Measurements from ENCODE around the gene KANK3. TPM values are rescaled to one million over a fixed set of nuclear protein-coding genes. Genes with fewer than 3 reads are reported as not detected.
"Not testable (repeated sequence)": the region's sequence is repeated elsewhere in the genome, so short reads cannot be mapped to it uniquely, and the experiment has no call there.

KANK3 gene
- total RNA-seq, 1 donor from 2014 or later = 20.5 TPM

DNA sequence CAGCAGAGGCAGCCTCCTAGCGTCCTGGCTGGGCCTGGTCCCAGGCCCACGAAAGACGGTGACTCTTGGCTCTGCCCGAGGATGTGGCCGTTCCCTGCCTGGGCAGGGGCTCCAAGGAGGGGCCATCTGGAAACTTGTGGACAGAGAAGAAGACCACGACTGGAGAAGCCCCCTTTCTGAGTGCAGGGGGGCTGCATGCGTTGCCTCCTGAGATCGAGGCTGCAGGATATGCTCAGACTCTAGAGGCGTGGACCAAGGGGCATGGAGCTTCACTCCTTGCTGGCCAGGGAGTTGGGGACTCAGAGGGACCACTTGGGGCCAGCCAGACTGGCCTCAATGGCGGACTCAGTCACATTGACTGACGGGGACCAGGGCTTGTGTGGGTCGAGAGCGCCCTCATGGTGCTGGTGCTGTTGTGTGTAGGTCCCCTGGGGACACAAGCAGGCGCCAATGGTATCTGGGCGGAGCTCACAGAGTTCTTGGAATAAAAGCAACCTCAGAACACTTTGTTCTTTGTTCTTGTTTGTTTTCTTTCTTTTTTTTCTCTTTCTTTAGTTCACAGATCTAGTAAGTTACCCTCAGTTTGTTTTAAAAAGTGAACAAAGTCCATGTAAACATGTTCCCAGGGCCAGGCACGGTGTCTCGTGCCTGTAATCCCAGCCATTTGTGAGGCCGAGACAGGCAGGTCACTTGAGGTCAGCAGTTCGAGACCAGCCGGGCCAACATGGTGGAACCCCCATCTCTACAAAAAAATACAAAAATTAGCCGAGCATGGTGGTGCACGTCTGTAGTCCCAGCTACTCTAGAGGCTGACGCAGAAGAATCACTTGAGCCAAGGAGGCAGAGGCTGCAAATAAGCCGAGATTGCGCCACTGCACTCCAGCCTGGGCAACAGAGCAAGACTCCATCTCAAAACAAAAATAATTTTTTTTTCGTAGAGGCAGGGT is 31.1 kb upstream of the KANK3 start:
- ATAC-seq = peak; percentile 57
- no peak for DNase-seq (ENCODE audit: missing footprints)
- intact Hi-C loops (cut with DNase I) = no loop called here

DNA sequence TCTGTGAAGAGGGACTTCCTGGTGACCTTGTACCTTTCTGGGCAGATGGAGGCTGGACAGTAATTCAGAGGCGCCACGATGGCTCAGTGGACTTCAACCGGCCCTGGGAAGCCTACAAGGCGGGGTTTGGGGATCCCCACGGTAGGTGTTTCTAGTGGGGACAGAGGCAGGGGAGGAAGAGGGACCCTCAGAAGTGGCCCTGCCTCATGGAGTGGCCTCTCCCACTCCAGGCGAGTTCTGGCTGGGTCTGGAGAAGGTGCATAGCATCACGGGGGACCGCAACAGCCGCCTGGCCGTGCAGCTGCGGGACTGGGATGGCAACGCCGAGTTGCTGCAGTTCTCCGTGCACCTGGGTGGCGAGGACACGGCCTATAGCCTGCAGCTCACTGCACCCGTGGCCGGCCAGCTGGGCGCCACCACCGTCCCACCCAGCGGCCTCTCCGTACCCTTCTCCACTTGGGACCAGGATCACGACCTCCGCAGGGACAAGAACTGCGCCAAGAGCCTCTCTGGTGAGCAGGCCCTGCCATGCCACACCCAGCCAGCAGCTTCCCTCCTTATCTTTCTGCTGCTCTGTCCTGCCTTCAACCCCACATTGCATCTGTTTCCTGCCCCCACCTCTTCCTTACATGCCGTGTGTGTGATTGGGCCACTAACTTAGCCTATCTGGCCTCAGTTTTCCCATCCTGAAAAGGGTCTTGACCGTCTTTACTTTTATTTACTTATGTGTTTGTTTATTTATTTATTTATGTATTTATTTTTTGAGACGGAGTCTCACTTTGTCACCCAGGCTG is 28.1 kb upstream of the KANK3 start:
- ATAC-seq = no peak
- no peak for DNase-seq (ENCODE audit: missing footprints)
- intact Hi-C loops (cut with DNase I) = no loop called here

DNA sequence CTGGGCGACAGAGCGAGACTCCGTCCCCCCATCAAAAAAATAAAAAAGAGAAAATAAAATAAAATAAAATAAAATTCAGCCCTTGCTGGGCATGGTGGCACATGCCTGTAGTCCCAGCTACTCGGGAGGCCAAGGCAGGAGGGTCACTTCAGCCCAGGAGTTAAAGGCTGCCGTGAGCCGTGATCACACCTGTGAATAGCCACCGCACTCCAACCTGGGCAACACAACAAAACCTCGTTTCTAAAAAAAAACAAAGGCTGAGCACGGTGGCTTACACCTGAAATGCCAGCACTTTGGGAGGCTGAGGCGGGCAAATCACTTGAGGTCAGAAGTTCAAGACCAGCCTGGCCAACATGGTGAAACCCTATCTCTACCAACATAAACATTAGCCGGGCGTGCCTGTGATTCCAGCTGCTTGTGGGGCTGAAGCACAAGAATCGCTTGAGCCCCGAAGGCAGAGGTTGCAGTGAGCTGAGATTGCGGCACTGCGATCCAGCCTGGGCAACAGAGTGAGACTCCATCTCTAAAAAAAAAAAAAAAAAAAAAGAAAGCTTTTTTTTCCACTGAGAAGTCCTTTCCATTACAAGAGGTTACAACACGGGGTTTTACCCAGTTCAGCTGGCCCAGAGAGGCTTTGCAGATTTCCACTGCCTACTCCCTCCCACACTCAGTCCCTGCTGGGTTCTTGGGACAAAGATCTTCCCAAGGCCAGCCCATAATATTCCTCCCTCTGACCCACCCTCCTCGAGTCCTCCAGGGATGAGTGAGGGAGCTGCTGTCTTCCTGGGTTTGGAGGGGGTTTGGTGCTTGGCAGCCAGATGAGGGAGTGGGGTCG is 27.3 kb upstream of the KANK3 start:
- ATAC-seq = peak; percentile 41
- no peak for DNase-seq (ENCODE audit: missing footprints)
- intact Hi-C loops (cut with DNase I) = no loop called here

DNA sequence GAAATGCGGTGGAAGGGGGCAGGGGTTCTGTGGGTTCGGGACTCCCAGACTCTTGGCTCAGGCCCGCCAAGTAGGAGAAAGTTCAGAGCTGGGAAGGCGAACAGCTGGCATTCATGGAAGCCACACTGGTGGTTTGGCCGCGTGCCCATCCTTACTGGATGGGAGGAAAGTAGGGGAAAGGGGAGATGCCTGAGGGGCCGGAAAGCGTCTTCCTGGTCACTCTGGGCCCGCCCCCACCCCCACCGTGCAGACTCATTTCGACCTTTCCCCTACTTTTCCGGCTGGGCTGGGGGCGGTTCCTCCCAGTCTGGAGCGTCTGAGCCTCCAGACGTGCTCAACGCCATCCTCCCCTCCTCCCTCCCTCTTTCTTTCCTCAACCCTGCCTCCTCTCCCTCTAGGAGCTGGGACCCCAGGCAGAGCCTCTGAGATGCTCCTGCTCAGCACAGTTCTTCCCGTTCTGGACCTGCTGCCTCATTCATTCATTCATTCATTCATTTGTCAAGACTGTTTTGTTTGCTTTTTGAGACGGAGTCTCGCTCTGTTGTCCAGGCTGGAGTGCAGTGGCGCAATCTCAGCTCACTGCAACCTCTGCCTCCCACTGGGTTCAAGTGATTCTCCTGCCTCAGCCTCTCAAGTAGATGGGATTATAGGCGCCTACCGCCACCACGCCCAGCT is 24.4 kb upstream of the KANK3 start:
- intact Hi-C loops (cut with DNase I) = loop anchor here (1.0 kb wide), 1 partner anchor 22 kb away; no protein-coding TSS in a partner anchor
- peak; percentile 94 for DNase-seq (ENCODE audit: missing footprints)
- peak; percentile 73 for ATAC-seq

DNA sequence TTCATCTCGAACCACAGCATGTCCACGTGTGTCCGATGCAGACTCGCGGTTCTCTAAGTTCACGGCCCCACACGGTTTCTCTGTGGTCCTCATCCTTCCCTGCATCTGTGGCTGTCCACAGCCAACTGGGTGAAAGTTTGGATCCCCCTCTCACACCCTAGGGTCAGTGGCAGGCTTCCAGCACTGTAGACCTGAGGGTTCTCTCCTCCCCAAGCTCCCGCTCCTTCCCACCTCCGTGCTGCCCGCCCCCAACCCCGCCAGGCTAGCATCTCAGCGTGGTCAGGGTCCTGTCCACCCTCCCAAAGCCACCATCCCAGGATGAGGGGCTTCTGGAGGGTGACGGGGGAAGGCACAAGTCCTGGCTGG is 23.9 kb upstream of the KANK3 start:
- intact Hi-C loops (cut with DNase I) = loop anchor here (1.0 kb wide), 1 partner anchor 22 kb away; no protein-coding TSS in a partner anchor
- ATAC-seq = peak; percentile 1
- DNase-seq (ENCODE audit: missing footprints) = no peak

DNA sequence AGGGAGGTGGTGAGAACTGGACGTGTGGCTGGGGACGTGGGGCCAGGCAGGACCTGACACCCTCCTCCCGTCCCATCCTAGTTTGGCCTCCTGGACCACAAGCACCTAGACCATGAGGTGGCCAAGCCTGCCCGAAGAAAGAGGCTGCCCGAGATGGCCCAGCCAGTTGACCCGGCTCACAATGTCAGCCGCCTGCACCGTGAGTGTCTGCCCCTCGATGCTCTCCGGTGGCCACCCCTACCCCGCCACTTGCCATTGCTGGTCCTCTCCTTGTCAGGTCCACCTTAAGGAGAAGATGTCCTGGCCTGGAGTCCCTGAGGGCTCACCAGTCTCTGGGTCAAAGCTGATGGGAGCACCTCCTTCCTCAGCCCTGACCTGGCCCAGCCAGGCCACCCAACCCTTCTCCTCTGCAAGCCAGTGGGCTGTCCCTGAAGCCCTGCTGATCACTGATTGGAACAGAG is 23.1 kb upstream of the KANK3 start:
- intact Hi-C loops (cut with DNase I) = no loop called here
- DNase-seq (ENCODE audit: missing footprints) (no peak), ATAC-seq (no peak)

DNA sequence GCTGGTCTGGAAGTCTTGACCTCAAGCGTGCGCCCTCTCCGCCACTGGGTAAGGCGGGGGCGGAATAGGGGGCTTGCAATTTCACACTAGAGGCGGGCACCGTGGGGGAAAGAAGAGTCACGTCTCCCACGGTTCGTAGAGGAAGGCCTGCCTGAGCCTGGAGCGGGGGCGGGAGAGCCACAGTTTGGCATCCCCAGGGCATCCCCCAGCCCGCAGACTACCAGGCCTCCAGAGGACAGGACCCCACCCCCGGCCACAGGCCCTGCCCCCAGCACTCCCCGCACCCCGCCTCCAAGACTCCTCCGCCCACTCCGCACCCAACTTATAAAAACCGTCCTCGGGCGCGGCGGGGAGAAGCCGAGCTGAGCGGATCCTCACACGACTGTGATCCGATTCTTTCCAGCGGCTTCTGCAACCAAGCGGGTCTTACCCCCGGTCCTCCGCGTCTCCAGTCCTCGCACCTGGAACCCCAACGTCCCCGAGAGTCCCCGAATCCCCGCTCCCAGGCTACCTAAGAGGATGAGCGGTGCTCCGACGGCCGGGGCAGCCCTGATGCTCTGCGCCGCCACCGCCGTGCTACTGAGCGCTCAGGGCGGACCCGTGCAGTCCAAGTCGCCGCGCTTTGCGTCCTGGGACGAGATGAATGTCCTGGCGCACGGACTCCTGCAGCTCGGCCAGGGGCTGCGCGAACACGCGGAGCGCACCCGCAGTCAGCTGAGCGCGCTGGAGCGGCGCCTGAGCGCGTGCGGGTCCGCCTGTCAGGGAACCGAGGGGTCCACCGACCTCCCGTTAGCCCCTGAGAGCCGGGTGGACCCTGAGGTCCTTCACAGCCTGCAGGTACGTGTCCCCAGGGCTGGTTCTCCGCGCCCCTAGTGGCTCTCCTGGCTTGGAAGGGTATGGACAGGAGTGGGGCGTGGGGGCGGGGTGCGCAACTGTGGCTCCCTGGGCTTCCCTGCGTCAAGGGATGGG is 21.0 kb upstream of the KANK3 start, which contains the start of gene ANGPTL4:
Gene ANGPTL4 (plus strand): TSS at position 353 of the 969 bp plus-strand sequence. CDS start 167 bp downstream, at position 520.
- DNase-seq (ENCODE audit: missing footprints) = peak; percentile 83
- ATAC-seq = peak; percentile 71
- intact Hi-C loops (cut with DNase I) = no loop called here

DNA sequence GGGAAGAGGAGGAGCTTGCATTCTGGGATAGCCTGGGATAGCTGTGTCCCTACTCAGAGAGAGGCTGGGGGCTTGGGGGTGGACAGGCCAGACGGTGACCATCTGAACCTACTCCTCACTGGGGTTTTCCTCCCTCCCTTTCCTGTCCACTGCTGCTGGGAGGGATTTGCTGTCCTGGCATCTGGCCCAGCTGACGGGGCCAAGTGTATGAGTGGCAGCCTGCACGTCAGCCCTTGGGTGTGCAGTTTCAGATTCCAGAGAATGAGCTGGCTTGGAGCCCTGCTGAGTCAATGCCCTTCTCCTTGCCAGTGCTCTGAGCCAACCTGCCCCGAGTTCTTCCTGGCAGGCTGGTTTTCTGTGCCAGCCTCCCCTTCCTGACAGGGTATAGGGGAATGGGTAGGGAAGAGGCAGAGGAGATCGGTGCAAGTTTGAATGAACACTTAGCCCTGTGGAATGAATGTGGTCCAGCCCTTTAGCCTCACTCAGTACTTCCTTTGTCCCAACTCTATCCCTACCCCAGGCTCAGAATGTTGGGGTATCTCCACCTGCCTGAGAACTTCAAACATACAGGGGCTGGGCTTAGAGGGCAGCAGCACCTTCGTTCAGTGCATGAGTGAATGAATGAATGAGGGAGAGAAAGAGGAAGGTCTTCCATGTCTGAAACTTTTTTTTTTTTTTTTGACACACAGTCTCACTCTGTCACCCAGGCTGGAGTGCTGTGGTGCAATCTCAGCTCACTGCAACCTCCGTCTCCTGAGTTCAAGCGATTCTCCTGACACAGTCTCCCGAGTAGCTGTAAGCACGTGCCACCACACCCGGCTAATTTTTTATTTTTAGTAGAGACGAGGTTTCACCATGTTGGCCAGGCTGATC is 19.1 kb upstream of the KANK3 start:
- intact Hi-C loops (cut with DNase I) = loop anchor here (1.0 kb wide), 1 partner anchor 28 kb away; the partner anchor contains the start of gene RAB11B
- ATAC-seq = peak; percentile 76
- peak; percentile 95 for DNase-seq (ENCODE audit: missing footprints)

DNA sequence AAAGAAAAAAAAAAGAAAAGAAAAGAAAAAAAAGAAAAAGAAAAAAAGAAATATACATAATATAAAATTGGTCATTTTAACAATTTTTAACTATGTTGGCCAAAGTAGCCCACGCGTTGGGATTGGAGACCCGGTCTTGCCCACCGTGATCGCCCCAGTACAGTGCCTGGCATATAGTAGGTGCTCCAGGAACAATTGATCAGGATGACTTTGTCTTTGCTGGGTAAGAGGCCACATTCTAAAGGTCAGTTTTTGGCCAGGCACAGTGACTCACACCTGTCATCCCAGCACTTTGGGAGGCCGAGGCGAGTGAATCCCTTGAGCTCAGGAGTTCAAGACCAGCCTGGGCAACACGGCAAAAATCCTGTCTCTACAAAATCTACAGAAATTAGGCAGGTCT is 17.1 kb upstream of the KANK3 start:
- DNase-seq (ENCODE audit: missing footprints) (no peak), ATAC-seq (no peak)
- intact Hi-C loops (cut with DNase I) = no loop called here

DNA sequence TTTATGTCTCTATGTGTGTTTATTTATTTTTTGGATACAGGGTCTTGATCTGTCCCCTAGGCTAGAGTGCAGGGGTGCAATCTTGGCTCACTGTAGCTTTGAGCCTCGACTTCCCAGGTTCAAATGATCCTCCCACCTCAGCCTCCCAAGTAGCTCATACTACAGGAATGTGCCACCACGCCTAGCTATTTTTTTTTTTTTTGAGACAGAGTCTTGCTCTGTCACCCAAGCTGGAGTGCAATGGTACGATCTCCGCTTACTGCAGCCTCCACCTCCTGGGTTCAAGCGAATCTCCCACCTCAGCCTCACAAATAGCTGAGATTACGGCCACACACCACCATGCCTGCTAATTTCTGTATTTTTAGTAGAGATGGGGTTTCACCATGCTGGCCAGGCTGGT is 15.9 kb upstream of the KANK3 start:
- DNase-seq (ENCODE audit: missing footprints) = no peak
- ATAC-seq = no peak
- intact Hi-C loops (cut with DNase I) = no loop called here

DNA sequence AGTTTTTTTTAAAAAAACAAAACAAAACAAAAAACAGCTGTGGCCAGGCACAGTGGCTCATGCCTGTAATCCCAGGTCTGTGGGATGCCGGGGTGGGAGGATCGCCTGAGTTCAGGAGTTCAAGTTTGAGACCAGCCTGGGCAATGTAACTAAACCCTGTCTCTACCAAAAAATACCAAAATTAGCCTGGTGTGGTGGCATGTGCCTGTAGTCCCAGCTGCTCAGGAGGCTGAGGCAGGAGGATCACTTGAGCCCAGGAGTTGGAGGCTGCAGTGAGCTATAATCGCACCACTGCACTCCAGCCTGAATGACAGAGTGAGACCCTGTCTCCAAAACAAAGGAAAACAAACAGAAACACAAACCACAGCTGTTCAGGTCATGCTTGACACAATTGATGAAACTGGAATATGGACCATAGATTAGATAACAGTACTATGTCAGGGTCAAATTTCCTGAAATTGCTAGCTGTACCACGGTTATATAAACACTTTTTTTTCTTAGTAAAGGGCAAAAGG is 14.0 kb upstream of the KANK3 start:
- no peak for DNase-seq (ENCODE audit: missing footprints)
- no peak for ATAC-seq
- intact Hi-C loops (cut with DNase I) = no loop called here

DNA sequence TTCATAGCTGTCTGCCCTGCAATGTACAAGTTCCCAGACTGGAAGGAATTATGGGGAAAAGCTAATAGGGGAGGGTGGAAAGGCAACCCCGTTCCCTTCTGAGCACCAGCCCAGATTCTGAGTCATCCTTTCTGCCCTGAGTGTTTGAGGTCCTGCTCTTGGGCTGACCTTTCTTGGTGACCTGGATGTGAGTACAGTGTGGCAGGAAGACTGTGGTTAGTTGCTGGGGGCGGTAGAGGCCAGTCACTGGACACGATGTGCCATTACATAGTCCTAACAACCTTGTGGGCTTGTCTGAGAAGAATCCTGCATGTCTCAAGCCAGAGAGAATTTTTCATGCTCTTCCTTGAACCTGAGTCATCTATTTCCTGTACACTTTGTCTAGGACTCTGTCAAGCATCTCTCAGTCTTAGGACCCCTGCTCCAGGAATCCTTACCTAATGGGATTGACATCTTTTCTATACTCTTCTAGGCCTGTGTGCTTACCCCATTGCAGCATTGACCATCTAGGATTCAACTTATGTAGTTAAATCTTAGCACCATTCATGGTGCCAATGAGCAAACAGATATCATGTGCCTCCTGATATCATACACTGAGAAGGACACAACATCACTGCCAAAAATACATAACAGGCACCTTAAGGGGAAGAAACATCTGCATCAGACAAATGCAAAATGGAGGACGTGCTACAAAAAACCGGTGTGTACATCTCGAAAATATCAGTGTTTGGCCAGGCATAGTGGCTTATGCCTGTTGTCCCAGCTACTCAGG is 12.8 kb upstream of the KANK3 start:
- no peak for ATAC-seq
- intact Hi-C loops (cut with DNase I) = loop anchor here (2.0 kb wide), 2 partner anchors 41 to 151 kb away; no protein-coding TSS in a partner anchor
- no peak for DNase-seq (ENCODE audit: missing footprints)

DNA sequence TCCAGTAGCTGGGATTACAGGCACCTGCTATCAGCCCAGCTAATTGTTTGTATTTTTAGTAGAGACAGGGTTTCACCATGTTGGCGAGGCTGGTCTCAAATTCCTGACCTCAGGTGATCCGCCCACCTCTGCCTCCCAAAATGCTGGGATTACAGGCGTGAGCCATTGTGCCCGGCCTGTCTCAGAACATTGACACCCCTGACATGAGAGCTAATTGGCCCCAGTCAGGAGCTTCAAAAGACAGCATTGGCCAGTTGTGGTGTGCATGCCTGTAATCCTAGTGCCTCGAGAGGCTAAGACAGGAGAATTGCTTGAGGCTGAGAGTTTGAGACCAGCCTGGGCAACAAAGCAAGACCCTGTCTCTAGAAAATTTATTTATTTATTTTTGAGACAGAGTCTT is 9.8 kb upstream of the KANK3 start:
- intact Hi-C loops (cut with DNase I) = loop anchor here (5.0 kb wide), 1 partner anchor 224 kb away; the partner anchor contains the start of gene MYO1F
- DNase-seq (ENCODE audit: missing footprints); ATAC-seq: not testable (repeated sequence)

DNA sequence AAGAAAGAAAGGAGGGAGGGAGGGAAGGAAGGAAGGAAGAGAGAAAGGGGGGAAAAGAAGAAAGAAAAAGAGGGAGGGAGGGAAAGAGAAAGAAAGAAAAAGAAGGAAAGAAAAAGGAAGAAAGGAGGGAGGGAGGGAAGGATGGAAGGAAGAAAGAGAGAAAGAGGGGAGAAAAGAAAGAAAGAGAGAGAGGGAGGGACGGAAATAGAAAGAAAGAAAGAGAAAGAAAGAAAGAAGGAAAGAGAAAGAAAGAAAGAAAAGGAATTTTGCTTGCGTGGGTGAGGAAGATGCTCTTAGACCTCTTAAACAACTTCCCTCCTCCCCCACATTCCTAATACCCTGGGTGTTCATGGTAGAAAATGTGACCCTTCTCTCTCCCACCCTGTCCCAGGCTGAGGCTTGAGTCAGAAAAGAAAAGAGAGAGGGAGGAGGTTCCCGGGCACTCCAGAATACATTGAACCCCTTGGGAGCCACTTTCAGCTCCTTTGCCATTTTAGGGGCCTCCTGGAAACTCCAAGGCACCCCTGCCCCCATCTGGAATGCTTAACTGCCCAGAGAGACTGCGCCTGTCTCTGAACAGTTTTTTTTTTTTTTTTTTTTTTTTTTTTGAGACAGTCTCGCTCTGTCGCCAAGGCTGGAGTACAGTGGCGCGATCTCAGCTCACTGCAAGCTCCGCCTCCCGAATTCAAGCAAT is 9.2 kb upstream of the KANK3 start:
- ATAC-seq = no peak
- DNase-seq (ENCODE audit: missing footprints) = no peak
- intact Hi-C loops (cut with DNase I) = loop anchor here (5.0 kb wide), 1 partner anchor 225 kb away; the partner anchor contains the start of gene MYO1F

Data from Right ventricle myocardium inferior (tissue), 1 donor.